Astrocyte of the cerebellum (primary cell): ENCODE results near the gene C10orf90.

ENCODE experiments used
- DNase-seq: peaks from one replicate; pipeline ENCODE4 v3.0.0-alpha.2; 2011; ENCODE audit warnings: low read depth
- H3K4me3 ChIP-seq: 2 replicates; pipeline ENCODE4 v1.5.1; 2011; ENCODE audit warnings: mild to moderate bottlenecking, low read depth, low read length, moderate library complexity
- in situ Hi-C: cut with HindIII; loops from 2 replicates; pipeline ENCODE4 v1.10.0; 2017; ENCODE audit warnings: low sequenced_read_pairs
- TF ChIP-seq, protein P1 (sequence below): IDR thresholded peaks from 2 replicates; pipeline ENCODE4 v1.5.1; 2012; ENCODE audit warnings: low read length, low read depth, moderate library complexity, mild to moderate bottlenecking; ENCODE audit errors: missing control alignments

Gene C10orf90

DNA sequence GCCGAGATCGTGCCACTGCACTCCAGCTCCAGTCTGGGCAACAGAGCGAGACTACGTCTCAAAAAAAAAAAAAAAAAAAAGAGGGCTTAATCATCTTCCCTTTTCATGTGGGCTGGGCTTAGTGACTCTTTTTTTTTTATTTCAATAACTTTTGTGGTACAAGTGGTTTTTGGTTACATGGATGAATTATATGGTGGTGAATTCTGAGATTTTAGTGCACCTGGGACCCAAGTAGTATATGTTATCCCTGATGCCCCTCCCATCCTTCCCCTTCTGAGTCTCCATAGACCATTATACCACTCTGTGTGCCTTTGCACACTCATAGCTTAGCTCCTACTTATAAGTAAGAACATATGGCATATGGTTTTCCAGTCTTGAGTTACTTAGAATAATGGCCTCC lies 277.4 kb downstream of the C10orf90 start:
- no peak for DNase-seq
- H3K4me3 ChIP-seq, result no peak overlapping the region
- in situ Hi-C loops, result no loop called here
- TF ChIP-seq, protein P1, sequence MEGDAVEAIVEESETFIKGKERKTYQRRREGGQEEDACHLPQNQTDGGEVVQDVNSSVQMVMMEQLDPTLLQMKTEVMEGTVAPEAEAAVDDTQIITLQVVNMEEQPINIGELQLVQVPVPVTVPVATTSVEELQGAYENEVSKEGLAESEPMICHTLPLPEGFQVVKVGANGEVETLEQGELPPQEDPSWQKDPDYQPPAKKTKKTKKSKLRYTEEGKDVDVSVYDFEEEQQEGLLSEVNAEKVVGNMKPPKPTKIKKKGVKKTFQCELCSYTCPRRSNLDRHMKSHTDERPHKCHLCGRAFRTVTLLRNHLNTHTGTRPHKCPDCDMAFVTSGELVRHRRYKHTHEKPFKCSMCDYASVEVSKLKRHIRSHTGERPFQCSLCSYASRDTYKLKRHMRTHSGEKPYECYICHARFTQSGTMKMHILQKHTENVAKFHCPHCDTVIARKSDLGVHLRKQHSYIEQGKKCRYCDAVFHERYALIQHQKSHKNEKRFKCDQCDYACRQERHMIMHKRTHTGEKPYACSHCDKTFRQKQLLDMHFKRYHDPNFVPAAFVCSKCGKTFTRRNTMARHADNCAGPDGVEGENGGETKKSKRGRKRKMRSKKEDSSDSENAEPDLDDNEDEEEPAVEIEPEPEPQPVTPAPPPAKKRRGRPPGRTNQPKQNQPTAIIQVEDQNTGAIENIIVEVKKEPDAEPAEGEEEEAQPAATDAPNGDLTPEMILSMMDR, result no peak

DNA sequence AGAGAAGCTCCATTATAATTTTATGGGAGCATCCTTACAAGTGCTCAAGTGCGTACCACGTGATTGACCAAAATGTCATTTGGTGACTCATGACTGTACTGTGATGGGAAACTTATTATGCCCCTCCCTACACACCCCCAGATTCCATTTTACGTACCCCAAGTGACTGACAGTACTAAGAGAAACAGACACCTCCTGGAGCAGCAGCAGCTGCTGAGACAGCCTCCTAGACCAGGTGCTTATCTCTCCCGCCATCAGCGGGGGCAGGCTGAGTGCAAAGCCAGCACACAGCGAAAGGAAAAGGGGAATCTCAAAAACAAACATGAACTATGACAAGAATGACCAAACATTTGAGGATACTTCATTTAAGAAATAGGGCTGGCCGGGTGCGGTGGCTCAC lies 278.0 kb downstream of the C10orf90 start:
- DNase-seq, result no peak
- H3K4me3 ChIP-seq, result no peak overlapping the region
- in situ Hi-C loops, result no loop called here
- TF ChIP-seq, protein P1, result no peak

DNA sequence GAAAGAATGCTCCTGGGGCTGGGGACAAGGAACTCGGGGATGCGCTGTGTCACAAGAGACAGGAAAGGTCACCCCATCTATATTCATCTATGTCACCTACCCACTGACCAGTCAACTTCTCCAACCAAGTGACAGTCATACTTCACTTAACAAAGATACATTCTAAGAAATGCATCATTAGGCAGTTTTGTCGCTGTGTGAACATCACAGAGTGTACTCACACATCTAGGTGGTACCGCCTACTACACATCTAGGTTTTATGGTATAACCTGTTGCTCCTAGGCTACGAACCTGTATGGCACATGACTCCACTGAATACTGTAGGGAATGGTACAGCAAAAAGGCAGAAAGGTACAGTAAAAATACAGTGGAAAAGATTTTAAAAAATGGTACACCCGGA lies 278.4 kb downstream of the C10orf90 start:
- in situ Hi-C loops, result no loop called here
- no peak for DNase-seq
- TF ChIP-seq, protein P1, result no peak
- no peak overlapping the region for H3K4me3 ChIP-seq

DNA sequence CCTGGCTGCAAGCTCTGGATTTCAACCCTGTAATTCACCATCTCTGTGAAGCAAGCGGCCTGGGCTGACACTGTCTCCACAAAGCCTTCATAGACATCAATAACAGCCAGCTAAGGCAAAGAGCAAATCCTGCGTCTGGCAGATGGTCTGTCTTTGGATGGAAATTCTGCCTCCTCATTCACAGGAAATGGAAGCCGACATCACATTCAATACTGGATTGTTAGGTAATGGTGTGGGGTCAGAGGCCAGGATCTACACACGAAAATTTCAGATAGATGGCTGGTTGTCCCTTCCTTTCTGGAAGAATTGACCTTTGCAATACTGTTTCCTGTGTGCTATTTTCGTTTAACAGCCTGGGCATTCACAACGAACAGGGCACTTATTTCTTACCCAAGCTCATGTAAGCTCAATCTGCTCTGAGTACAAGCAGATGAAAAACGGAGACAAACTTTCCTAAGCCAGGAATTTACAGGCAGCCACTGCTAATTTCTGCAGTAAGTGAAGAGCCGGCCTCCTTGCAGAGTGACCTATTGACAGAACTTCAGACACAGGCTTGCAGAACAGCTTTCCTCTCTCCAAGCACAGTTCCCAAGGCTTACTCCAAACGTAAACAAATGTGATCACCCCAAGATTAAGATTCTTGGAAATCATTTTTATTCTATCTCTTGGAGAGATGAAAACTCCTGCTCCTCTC lies 279.2 kb downstream of the C10orf90 start:
- TF ChIP-seq, protein P1, result no peak
- in situ Hi-C loops, result no loop called here
- DNase-seq, result no peak
- no peak overlapping the region for H3K4me3 ChIP-seq

DNA sequence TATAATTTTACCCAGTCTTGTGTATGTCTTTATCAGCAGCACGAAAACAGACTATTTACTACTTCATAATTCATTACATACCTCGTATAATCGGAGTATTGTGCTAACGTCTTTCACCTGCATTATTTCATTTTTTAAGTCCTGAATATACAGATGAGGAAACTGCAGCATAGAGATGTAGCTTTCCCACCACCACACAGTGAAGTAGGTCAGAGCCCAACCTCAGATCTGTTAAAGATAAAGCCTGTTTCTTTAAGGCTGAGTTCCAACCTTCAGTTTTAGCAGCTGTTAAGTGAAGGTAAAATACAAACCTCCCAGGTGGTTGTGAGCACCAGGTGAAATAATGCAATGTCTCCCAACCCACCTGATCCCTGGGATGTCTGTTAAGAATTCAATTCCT lies 280.2 kb downstream of the C10orf90 start:
- TF ChIP-seq, protein P1, result no peak
- DNase-seq, result no peak
- in situ Hi-C loops, result no loop called here
- H3K4me3 ChIP-seq, result no peak overlapping the region

DNA sequence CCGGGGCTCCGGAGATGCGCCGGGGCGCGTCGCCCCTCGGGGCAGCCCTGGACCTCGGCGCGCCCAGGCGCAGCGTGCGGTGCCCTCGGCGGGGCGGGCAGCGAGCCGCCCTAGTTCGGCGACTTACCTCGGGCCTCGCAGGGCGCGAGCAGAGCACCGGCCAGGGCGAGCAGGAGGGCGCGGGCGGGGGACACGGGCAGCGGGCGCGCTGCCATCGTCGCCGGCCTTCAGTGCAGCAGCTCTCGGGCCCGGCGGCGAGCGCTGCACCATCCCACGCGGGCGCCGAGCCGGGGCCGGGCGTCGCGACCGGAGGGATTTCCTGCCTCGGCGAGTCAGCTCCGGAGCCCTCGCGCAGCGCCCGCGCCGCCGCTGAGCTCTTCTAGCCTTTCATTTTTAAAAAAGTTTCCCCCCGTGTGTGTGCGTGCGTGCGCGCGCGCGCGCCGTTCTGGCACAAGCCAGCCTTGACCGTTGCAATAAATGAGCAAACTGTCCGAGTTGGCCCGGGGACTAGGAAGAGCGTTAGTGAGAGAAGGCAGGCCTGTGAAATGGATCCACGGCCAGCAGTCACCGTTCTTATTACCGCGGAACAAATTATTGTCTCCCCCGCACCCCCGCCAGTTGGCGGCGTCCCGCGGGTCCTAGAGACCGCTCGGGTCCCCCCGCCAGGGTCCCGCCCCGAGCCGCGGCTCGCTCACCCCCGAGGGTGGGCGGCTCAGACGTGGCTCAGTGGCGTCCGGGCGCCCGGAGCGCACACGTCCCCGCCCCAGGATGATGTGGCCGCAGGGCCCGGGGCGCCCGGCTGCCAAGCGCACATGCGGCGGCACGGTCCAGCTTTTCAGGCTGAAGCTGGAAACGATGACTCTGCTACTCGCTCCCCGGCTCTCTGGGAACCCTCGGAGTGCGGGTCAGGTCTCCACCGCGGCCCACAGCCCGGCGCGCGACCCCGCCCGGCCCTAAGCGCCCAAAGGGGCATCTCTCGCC lies 282.3 kb downstream of the C10orf90 start, which contains the start of gene ADAM12:
Gene ADAM12, minus strand, starts transcription at position 547 of the 981 bp plus-strand sequence. Its CDS starts 332 bp downstream, at position 215.
- peak within 1 kb of the TSS; percentile 72 for H3K4me3 ChIP-seq
- TF ChIP-seq, protein P1, result no peak
- DNase-seq, result peak; percentile 35
- in situ Hi-C loops, result no loop called here
